Measurements from ENCODE around the gene TTC21A. TPM values are rescaled to one million over a fixed set of nuclear protein-coding genes. Genes with fewer than 3 reads are reported as not detected.

TTC21A gene
- total and polyA plus RNA-seq, 12 donors = 1.2 to 35.7 (median 5.8) TPM

- Histone ChIP-seq H3K27ac (no peak overlapping the region), H3K9me3 (replicated peaks in 1 of 3) (no peaks in the 10 kb centered on the region), H3K36me3 (replicated peaks in 1 of 2) (no peaks in the 10 kb centered on the region), H3K4me1 (replicated peaks in 1 of 2) (peaks cover 0 to 16% of the 10 kb centered on the region in 2 donors), H3K27me3 (no peaks in the 10 kb centered on the region), H3K4me3 (no peak overlapping the region)
- TF ChIP-seq CTCF (IDR thresholded peaks at IDR 0.05) (no peak), POLR2A (IDR thresholded peaks at IDR 0.05) (no peak)
- no peak for DNase-seq
- intact Hi-C loops (cut with DNase I) = no loop called here
- WGBS, 4 donors = 80 to 90% (median 87%) methylated on average over 7 of the region's 7 CpGs
These were observed 49.9 kb downstream of the TTC21A start for GRCh38 chr3:39157359-39157758.

GRCh38 chr3:39158148-39158715 lies 50.8 kb downstream of the TTC21A start:
- WGBS, 4 donors = 64 to 75% (median 72%) methylated on average over 5 of the region's 5 CpGs
- peaks cover 0 to 16% of the 10 kb centered on the region in 2 donors for H3K4me1 ChIP-seq (replicated peaks in 1 of 2)
- intact Hi-C loops (cut with DNase I) = no loop called here
- H3K4me3 ChIP-seq = no peak overlapping the region
- no peaks in the 10 kb centered on the region for H3K9me3 ChIP-seq (replicated peaks in 1 of 3)
- H3K36me3 ChIP-seq (replicated peaks in 1 of 2) = no peaks in the 10 kb centered on the region
- TF ChIP-seq POLR2A (IDR thresholded peaks at IDR 0.05) = no peak
- no peak for TF ChIP-seq CTCF (IDR thresholded peaks at IDR 0.05)
- H3K27ac ChIP-seq = no peak overlapping the region
- H3K27me3 ChIP-seq = no peaks in the 10 kb centered on the region
- peak in 1 of 7 donors; percentile 24 for DNase-seq

GRCh38 chr3:39164414-39164813 lies 56.9 kb downstream of the TTC21A start:
- DNase-seq = peak in 2 of 7 donors; percentile 37 to 54
- no peaks in the 10 kb centered on the region for H3K36me3 ChIP-seq (replicated peaks in 1 of 2)
- intact Hi-C loops (cut with DNase I) = no loop called here
- H3K27me3 ChIP-seq = no peaks in the 10 kb centered on the region
- no peaks in the 10 kb centered on the region for H3K9me3 ChIP-seq (replicated peaks in 1 of 3)
- no peak for TF ChIP-seq CTCF (IDR thresholded peaks at IDR 0.05)
- no peak for TF ChIP-seq POLR2A (IDR thresholded peaks at IDR 0.05)
- H3K4me1 ChIP-seq (replicated peaks in 1 of 2) = peaks cover 0 to 19% of the 10 kb centered on the region in 2 donors
- 67 to 79% (median 75%) methylated on average over 3 of the region's 3 CpGs for WGBS, 4 donors
- no peak overlapping the region for H3K4me3 ChIP-seq
- H3K27ac ChIP-seq = no peak overlapping the region

- peaks cover 0 to 10% of the 10 kb centered on the region in 2 donors for H3K4me1 ChIP-seq (replicated peaks in 1 of 2)
- no peaks in the 10 kb centered on the region for H3K9me3 ChIP-seq (replicated peaks in 1 of 3)
- intact Hi-C loops (cut with DNase I) = no loop called here
- 78 to 84% (median 79%) methylated on average over 1 of the region's 1 CpG for WGBS, 4 donors
- no peak overlapping the region for H3K27ac ChIP-seq
- no peaks in the 10 kb centered on the region for H3K27me3 ChIP-seq
- H3K36me3 ChIP-seq (replicated peaks in 1 of 2) = no peaks in the 10 kb centered on the region
- no peak overlapping the region for H3K4me3 ChIP-seq
- DNase-seq = no peak
- TF ChIP-seq POLR2A (IDR thresholded peaks at IDR 0.05) (no peak), CTCF (IDR thresholded peaks at IDR 0.05) (no peak)
These were observed 58.0 kb downstream of the TTC21A start for GRCh38 chr3:39165518-39165917.

Measured in adrenal gland (tissue), 12 donors.